ENCODE data around the gene BLVRB. TPM values are rescaled to one million over a fixed set of nuclear protein-coding genes. Genes with fewer than 3 reads are reported as not detected.
"Not testable (repeated sequence)": the region's sequence is repeated elsewhere in the genome, so short reads cannot be mapped to it uniquely, and the experiment has no call there.

The BLVRB gene
- total and polyA plus RNA-seq, 7 donors, result 74.1 to 204 (median 167) TPM

DNA sequence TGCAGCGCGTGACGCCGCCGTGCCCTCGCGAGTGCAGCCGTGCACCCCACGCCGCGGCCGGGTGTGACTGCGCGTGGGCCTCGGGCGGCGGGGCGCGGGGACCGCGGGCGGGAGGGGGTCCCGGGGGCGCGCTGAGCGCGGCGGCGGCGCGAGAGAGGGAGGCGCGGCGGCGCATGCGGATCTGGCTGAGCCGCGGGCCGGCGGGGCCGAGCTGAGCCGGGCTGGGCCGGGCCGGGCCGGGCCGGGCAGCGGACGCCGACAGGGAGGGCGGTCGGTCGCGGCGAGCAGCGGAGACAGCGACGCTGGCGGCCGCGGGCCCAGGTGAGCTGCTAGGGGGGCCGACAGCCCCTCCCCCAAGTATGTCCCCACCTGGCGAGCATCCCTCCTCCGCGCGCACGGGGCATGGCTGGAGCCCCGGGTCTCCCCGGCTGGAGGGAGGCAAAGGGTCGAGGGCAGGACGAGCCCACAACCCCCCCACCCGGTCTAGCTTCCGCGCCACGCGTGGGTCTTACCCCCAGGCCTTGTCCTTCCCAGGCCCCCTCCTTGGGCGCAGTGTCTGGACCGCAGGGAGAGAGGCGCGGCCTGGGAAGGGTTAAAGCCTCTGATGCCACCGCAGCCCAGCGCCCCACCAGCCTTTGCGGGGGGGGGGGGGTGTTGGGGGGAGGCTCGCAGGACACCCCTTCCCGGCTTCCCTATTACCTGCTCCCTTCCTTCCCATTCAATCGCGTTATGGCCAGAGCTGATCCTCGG lies 1.6 kb upstream of the BLVRB start, which contains the start of gene SPTBN4:
TSS of gene SPTBN4 (plus strand) at position 17 of the 750 bp plus-strand sequence. CDS start 5,621 bp downstream, outside the sequence.
- no peaks in the 10 kb centered on the region for H3K9me3 ChIP-seq
- H3K4me3 ChIP-seq, result peak within 1 kb of the TSS; percentile 85
- ATAC-seq (no peak), DNase-seq (peak in 1 of 2 donors; percentile 62)
- WGBS, 3 donors, result 5 to 18% (median 18%) methylated on average over 14 to 87 of the region's 87 CpGs
- H3K27me3 ChIP-seq (ENCODE audit: insufficient read depth in 3 of 3, low read length in 2 of 3), result no peaks in the 10 kb centered on the region
- no peaks in the 10 kb centered on the region for H3K36me3 ChIP-seq (ENCODE audit: insufficient read depth in 1 of 2, low read depth in 1 of 2)
- peak within 1 kb of the TSS; percentile 94 for H3K27ac ChIP-seq
- peaks cover 12% of the 10 kb centered on the region for H3K4me1 ChIP-seq
- TF ChIP-seq, protein P1, sequence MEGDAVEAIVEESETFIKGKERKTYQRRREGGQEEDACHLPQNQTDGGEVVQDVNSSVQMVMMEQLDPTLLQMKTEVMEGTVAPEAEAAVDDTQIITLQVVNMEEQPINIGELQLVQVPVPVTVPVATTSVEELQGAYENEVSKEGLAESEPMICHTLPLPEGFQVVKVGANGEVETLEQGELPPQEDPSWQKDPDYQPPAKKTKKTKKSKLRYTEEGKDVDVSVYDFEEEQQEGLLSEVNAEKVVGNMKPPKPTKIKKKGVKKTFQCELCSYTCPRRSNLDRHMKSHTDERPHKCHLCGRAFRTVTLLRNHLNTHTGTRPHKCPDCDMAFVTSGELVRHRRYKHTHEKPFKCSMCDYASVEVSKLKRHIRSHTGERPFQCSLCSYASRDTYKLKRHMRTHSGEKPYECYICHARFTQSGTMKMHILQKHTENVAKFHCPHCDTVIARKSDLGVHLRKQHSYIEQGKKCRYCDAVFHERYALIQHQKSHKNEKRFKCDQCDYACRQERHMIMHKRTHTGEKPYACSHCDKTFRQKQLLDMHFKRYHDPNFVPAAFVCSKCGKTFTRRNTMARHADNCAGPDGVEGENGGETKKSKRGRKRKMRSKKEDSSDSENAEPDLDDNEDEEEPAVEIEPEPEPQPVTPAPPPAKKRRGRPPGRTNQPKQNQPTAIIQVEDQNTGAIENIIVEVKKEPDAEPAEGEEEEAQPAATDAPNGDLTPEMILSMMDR (IDR thresholded peaks at IDR 0.05), result no peak
- intact Hi-C loops (cut with DNase I), result loop anchor here in 1 of 2 donors (5.0 kb wide), 1 partner anchor 130 kb away; no protein-coding TSS in a partner anchor

DNA sequence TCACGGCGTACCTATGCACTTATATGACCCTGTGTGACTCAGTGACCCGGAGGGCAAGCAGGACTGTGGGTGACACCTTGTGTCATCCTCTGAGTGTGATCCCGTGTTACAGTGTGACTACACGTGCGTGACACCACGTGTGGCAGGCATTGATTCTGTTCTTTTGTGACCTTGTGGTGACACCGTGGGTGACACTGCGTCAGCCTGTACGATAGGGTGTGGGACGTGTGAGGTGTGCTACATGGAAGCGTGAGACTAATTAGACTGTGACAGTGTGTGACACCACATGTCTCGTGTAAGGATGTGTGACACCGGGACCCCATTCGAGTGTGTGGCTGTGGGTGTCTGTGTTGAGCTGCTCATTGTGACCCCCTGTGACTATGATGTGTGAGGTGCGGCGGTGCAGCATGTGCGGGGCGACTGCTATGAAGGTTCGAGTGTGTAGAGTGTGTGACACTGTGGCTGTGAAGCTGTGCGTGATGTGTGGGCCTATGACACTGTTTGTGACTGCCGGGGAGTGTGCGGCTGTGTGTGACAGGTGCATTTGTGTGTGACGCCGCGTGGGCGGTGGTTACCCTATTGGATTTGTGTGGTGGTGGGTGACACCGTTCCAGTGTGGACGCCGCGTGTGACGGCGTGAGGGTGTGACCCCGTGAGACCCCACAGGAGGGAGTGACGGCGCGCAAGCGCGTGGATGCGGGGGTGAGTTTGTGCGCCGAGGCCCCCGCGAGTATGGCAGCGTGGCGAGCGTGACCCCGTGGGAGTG lies 857 bp upstream of the BLVRB start:
- H3K36me3 ChIP-seq (ENCODE audit: insufficient read depth in 1 of 2, low read depth in 1 of 2), result no peaks in the 10 kb centered on the region
- TF ChIP-seq, protein P1 (IDR thresholded peaks at IDR 0.05), result no peak
- peak overlapping the region; percentile 94 for H3K27ac ChIP-seq
- intact Hi-C loops (cut with DNase I), result loop anchor here in 1 of 2 donors (5.0 kb wide), 1 partner anchor 131 kb away; no protein-coding TSS in a partner anchor
- no peaks in the 10 kb centered on the region for H3K9me3 ChIP-seq
- peak overlapping the region; percentile 85 for H3K4me3 ChIP-seq
- DNase-seq (peak; percentile 53 to 72), ATAC-seq (peak; percentile 2 to 56 (median 46))
- no peaks in the 10 kb centered on the region for H3K27me3 ChIP-seq (ENCODE audit: insufficient read depth in 3 of 3, low read length in 2 of 3)
- peaks cover 12% of the 10 kb centered on the region for H3K4me1 ChIP-seq
- WGBS, 3 donors, result 7 to 12% (median 8%) methylated on average over 41 to 48 of the region's 48 CpGs

DNA sequence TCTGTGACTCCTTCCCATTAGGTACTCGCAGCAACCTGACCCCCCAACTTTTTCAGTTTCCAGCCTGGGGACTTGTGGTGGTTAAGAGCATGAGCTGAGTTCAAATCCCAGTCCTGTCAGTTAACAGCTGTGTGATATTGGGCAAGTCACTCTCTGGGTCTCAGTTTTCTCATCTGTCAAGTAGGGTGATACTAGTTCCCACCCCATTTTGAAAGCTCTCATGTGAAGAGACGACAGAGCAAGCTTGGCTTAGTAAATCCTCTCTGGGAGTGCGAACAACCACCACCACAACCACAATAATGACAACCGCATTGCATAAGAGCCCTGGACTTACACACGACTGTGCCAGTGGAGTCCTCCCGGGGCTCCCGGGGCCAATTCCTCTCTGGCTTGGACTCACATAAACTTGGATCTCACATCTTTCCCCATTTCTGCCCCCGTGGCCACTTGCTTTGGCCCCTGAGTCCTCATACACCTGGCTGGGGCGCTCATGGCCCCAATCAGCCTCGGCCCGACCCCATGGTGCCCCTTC lies 454 bp downstream of the BLVRB start:
- Histone ChIP-seq H3K36me3 (ENCODE audit: insufficient read depth in 1 of 2, low read depth in 1 of 2) (no peaks in the 10 kb centered on the region), H3K9me3 (no peaks in the 10 kb centered on the region), H3K4me1 (peaks cover 12% of the 10 kb centered on the region), H3K4me3 (peak overlapping the region; percentile 85), H3K27me3 (ENCODE audit: insufficient read depth in 3 of 3, low read length in 2 of 3) (no peaks in the 10 kb centered on the region), H3K27ac (peak overlapping the region; percentile 94)
- 10 to 16% (median 14%) methylated on average over 11 of the region's 11 CpGs for WGBS, 3 donors
- peak; percentile 32 to 37 (median 34) for ATAC-seq
- no peak for DNase-seq
- intact Hi-C loops (cut with DNase I), result loop anchor here in 1 of 2 donors (2.0 to 5.0 kb wide), 2 partner anchors 44 to 132 kb away; no protein-coding TSS in a partner anchor
- TF ChIP-seq, protein P1 (IDR thresholded peaks at IDR 0.05), result no peak

DNA sequence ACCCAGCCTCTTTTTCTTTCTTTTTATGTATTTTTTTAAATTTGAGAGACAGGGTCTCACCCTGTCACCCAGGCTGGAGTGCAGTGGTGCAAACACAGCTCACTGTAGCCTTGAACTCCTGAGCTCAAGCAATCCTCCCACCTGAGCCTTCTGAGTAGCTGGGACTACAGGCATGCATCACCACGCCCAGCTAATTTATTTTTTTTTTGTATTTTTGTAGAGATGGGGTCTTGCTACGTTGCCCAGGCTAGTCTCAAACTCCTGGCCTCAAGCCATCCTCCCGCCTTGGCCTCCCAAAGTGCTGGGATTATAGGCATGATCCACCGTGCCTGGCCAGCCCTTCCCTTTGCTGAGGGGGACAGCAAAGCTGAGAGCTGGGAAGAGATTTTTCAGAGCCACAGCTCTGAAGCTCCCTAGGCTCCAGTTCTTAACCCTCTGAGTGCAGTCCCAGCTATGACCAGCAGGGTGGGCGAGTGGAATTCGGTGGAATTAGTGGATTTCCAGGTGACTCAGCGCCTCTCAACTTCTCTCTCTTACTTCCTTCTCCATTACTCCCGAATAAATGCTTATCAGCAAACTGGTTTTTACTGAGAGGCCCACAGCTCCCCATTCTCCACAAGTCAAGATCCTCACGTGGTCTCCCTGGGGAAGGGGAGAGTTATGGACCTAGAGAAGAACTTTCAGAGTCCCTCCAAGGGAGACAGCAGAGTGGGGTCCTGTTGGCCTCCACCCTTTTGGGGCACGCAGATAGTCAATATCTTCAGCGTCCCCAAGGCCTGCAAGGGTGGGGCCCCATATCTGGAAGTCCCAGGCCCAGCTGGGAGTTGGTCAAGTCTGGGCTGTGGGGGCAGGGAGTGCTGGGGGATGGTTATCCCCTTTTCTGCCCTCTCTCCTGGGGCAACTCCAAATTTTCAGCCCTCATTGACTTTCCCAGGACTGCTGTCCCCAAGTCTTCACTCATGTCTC lies 1.2 kb downstream of the BLVRB start:
- Histone ChIP-seq H3K27me3 (ENCODE audit: insufficient read depth in 3 of 3, low read length in 2 of 3) (no peaks in the 10 kb centered on the region), H3K27ac (peak overlapping the region; percentile 94), H3K36me3 (ENCODE audit: insufficient read depth in 1 of 2, low read depth in 1 of 2) (no peaks in the 10 kb centered on the region), H3K4me1 (peaks cover 12% of the 10 kb centered on the region), H3K9me3 (no peaks in the 10 kb centered on the region), H3K4me3 (peak overlapping the region; percentile 85)
- TF ChIP-seq, protein P1 (IDR thresholded peaks at IDR 0.05), result peak; percentile 87
- 31 to 44% (median 36%) methylated on average over 11 of the region's 11 CpGs for WGBS, 3 donors
- ATAC-seq (peak in 3 of 4 donors; percentile 12 to 34 (median 26)), DNase-seq (peak; percentile 84 to 85)
- intact Hi-C loops (cut with DNase I), result loop anchor here in 1 of 2 donors (2.0 to 5.0 kb wide), 2 partner anchors 44 to 133 kb away; no protein-coding TSS in a partner anchor

DNA sequence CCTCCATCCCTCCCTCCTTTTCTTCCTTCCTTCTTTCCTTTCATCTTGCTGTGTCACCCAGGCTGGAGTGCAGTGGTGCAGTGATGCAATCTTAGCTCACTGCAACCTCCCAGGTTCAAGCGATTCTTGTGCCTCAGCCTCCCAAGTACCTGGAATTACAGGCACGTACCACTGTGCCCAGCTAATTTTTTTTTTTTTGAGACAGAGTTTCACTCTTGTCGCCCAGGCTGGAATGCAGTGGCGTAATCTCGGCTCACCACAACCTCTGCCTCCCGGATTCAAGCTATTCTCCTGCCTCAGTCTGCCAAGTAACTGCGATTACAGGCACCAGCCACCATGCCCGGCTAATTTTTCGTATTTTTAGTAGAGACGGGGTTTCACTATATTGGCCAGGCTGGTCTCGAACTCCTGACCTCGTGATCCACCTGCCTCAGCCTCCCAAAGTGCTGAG lies 1.9 kb downstream of the BLVRB start:
- Histone ChIP-seq H3K4me1 (peaks cover 12% of the 10 kb centered on the region), H3K4me3 (peak overlapping the region; percentile 85), H3K27ac (peak overlapping the region; percentile 94)
- not testable (repeated sequence) for H3K36me3 ChIP-seq (ENCODE audit: insufficient read depth in 1 of 2, low read depth in 1 of 2); H3K9me3 ChIP-seq; ATAC-seq; DNase-seq; H3K27me3 ChIP-seq (ENCODE audit: insufficient read depth in 3 of 3, low read length in 2 of 3)
- WGBS, 3 donors, result 42 to 68% (median 57%) methylated on average over 11 to 12 of the region's 12 CpGs
- intact Hi-C loops (cut with DNase I), result loop anchor here in 1 of 2 donors (2.0 kb wide), 1 partner anchor 43 kb away; no protein-coding TSS in a partner anchor

All from psoas muscle (tissue), 8 donors.